Effector memory CD8-positive, alpha-beta T cell (primary cell): ENCODE results near the gene ERC1.

ENCODE experiments used
- ATAC-seq: fragments of 150-1000 bp; cut with Tn5 transposase; replicated peaks from 2 replicates; pipeline ENCODE4 v1.10.0; 2021; ENCODE audit warnings: mild to moderate bottlenecking, moderate library complexity
- DNase-seq, 3 experiments: peaks; one replicate each; pipeline ENCODE4 v3.0.0; 2021
- H3K27ac Mint-ChIP-seq, 2 donors: one replicate each; pipeline ENCODE4 v1.8.0; 2022; ENCODE audit warnings: mild to moderate bottlenecking in 2 of 2, mixed read lengths in 2 of 2, moderate library complexity in 2 of 2
- H3K27me3 Mint-ChIP-seq, 2 donors: one replicate each; pipeline ENCODE4 v1.8.0; 2022; ENCODE audit warnings: mixed read lengths in 2 of 2
- H3K36me3 Mint-ChIP-seq: one replicate; pipeline ENCODE4 v1.8.0; 2022; ENCODE audit warnings: mild to moderate bottlenecking, moderate library complexity, mixed read lengths; ENCODE audit not compliant: insufficient read depth
- H3K4me1 Mint-ChIP-seq, 2 donors: one replicate each; pipeline ENCODE4 v1.8.0; 2022; ENCODE audit warnings: low read depth in 2 of 2, mixed read lengths in 2 of 2
- H3K4me3 Mint-ChIP-seq, 2 donors: one replicate each; pipeline ENCODE4 v1.8.0; 2022; ENCODE audit warnings: mild to moderate bottlenecking in 2 of 2, mixed read lengths in 2 of 2, moderate library complexity in 2 of 2
- H3K9me3 Mint-ChIP-seq, 2 donors: one replicate each; pipeline ENCODE4 v1.8.0; 2022; ENCODE audit warnings: mixed read lengths in 2 of 2

ERC1 gene

GRCh38 chr12:1104088-1104800, 113.2 kb downstream of the ERC1 start:
- H3K36me3 Mint-ChIP-seq: no peaks in the 10 kb centered on the region
- no peak overlapping the region for H3K27ac Mint-ChIP-seq
- no peak overlapping the region for H3K4me3 Mint-ChIP-seq
- no peaks in the 10 kb centered on the region for H3K9me3 Mint-ChIP-seq
- no peaks in the 10 kb centered on the region for H3K27me3 Mint-ChIP-seq
- peaks cover 2 to 8% of the 10 kb centered on the region in 2 donors for H3K4me1 Mint-ChIP-seq
- DNase-seq (no peak), ATAC-seq (no peak)

GRCh38 chr12:1107669-1108068, 116.6 kb downstream of the ERC1 start:
- no peaks in the 10 kb centered on the region for H3K27me3 Mint-ChIP-seq
- no peaks in the 10 kb centered on the region for H3K9me3 Mint-ChIP-seq
- H3K4me3 Mint-ChIP-seq: no peak overlapping the region
- DNase-seq (no peak), ATAC-seq (no peak)
- H3K36me3 Mint-ChIP-seq: peaks cover 12% of the 10 kb centered on the region
- peaks cover 2 to 8% of the 10 kb centered on the region in 2 donors for H3K4me1 Mint-ChIP-seq
- no peak overlapping the region for H3K27ac Mint-ChIP-seq

- Mint-ChIP-seq H3K4me3 (no peak overlapping the region), H3K36me3 (peaks cover 12% of the 10 kb centered on the region), H3K9me3 (no peaks in the 10 kb centered on the region), H3K27me3 (no peaks in the 10 kb centered on the region), H3K4me1 (peaks cover 2 to 8% of the 10 kb centered on the region in 2 donors), H3K27ac (no peak overlapping the region)
- DNase-seq (no peak), ATAC-seq (no peak)
Observed at GRCh38 chr12:1108276-1108675, 117.3 kb downstream of the ERC1 start.

GRCh38 chr12:1115484-1116231, 124.6 kb downstream of the ERC1 start:
- H3K4me3 Mint-ChIP-seq: no peak overlapping the region
- ATAC-seq: no peak
- H3K27ac Mint-ChIP-seq: no peak overlapping the region

GRCh38 chr12:1117371-1117770, 126.3 kb downstream of the ERC1 start:
- ATAC-seq: no peak
- Mint-ChIP-seq H3K9me3 (no peaks in the 10 kb centered on the region), H3K4me3 (no peak overlapping the region), H3K4me1 (peaks cover 1% of the 10 kb centered on the region in 2 donors), H3K36me3 (no peaks in the 10 kb centered on the region), H3K27ac (no peak overlapping the region), H3K27me3 (no peaks in the 10 kb centered on the region)
- no peak for DNase-seq

More at GRCh38 chr12:1115484-1116231, 124.6 kb downstream of the ERC1 start:
- Mint-ChIP-seq H3K4me1 (no peaks in the 10 kb centered on the region), H3K9me3 (no peaks in the 10 kb centered on the region), H3K27me3 (no peaks in the 10 kb centered on the region), H3K36me3 (peaks cover 10% of the 10 kb centered on the region)
- no peak for DNase-seq

GRCh38 chr12:1117970-1118563, 127.0 kb downstream of the ERC1 start:
- no peak overlapping the region for H3K27ac Mint-ChIP-seq
- no peak overlapping the region for H3K4me3 Mint-ChIP-seq
- peak; percentile 65 for ATAC-seq
- peaks cover 8% of the 10 kb centered on the region in 2 donors for H3K4me1 Mint-ChIP-seq
- no peaks in the 10 kb centered on the region for H3K27me3 Mint-ChIP-seq
- H3K36me3 Mint-ChIP-seq: no peaks in the 10 kb centered on the region
- peak; percentile 64 to 68 (median 67) for DNase-seq
- no peaks in the 10 kb centered on the region for H3K9me3 Mint-ChIP-seq

- H3K27me3 Mint-ChIP-seq: no peaks in the 10 kb centered on the region
- peak; percentile 89 for ATAC-seq
- peak overlapping the region; percentile 11 to 61 for H3K27ac Mint-ChIP-seq
- peak; percentile 30 to 48 (median 33) for DNase-seq
- peaks cover 13 to 26% of the 10 kb centered on the region in 2 donors for H3K4me1 Mint-ChIP-seq
- H3K4me3 Mint-ChIP-seq: peak overlapping the region; percentile 6 to 41
- H3K36me3 Mint-ChIP-seq: no peaks in the 10 kb centered on the region
- no peaks in the 10 kb centered on the region for H3K9me3 Mint-ChIP-seq
Observed at GRCh38 chr12:1122786-1123185, 131.8 kb downstream of the ERC1 start.

- DNase-seq (no peak), ATAC-seq (peak; percentile 75)
- H3K4me3 Mint-ChIP-seq: peak overlapping the region; percentile 19 to 62
- no peaks in the 10 kb centered on the region for H3K27me3 Mint-ChIP-seq
- H3K9me3 Mint-ChIP-seq: no peaks in the 10 kb centered on the region
- H3K27ac Mint-ChIP-seq: peak overlapping the region in 1 of 2 donors; percentile 22
- H3K36me3 Mint-ChIP-seq: no peaks in the 10 kb centered on the region
- H3K4me1 Mint-ChIP-seq: peaks cover 20 to 37% of the 10 kb centered on the region in 2 donors
Observed at GRCh38 chr12:1126091-1126490, 135.1 kb downstream of the ERC1 start.

GRCh38 chr12:1127021-1127420, 136.0 kb downstream of the ERC1 start:
- no peaks in the 10 kb centered on the region for H3K9me3 Mint-ChIP-seq
- no peaks in the 10 kb centered on the region for H3K36me3 Mint-ChIP-seq
- peaks cover 20 to 41% of the 10 kb centered on the region in 2 donors for H3K4me1 Mint-ChIP-seq
- DNase-seq: no peak
- H3K27ac Mint-ChIP-seq: peak overlapping the region in 1 of 2 donors; percentile 16
- H3K4me3 Mint-ChIP-seq: peak overlapping the region in 1 of 2 donors; percentile 19
- no peak for ATAC-seq
- no peaks in the 10 kb centered on the region for H3K27me3 Mint-ChIP-seq

GRCh38 chr12:1130164-1130563, 139.1 kb downstream of the ERC1 start:
- DNase-seq (no peak), ATAC-seq (no peak)
- Mint-ChIP-seq H3K27me3 (no peaks in the 10 kb centered on the region), H3K36me3 (no peaks in the 10 kb centered on the region), H3K4me3 (no peak overlapping the region), H3K9me3 (no peaks in the 10 kb centered on the region), H3K4me1 (peaks cover 11 to 31% of the 10 kb centered on the region in 2 donors), H3K27ac (peak overlapping the region in 1 of 2 donors; percentile 18)

GRCh38 chr12:1130571-1130970, 139.5 kb downstream of the ERC1 start:
- Mint-ChIP-seq H3K4me1 (peaks cover 11 to 28% of the 10 kb centered on the region in 2 donors), H3K36me3 (no peaks in the 10 kb centered on the region), H3K4me3 (no peak overlapping the region), H3K27ac (peak overlapping the region in 1 of 2 donors; percentile 18), H3K27me3 (no peaks in the 10 kb centered on the region), H3K9me3 (no peaks in the 10 kb centered on the region)
- DNase-seq: no peak
- ATAC-seq: no peak

GRCh38 chr12:1131811-1132224, 140.8 kb downstream of the ERC1 start:
- ATAC-seq: no peak
- Mint-ChIP-seq H3K36me3 (no peaks in the 10 kb centered on the region), H3K4me1 (peaks cover 8 to 16% of the 10 kb centered on the region in 2 donors), H3K27me3 (no peaks in the 10 kb centered on the region), H3K27ac (no peak overlapping the region), H3K9me3 (no peaks in the 10 kb centered on the region), H3K4me3 (no peak overlapping the region)
- DNase-seq: no peak

GRCh38 chr12:1132311-1132710, 141.3 kb downstream of the ERC1 start:
- no peak for ATAC-seq
- H3K4me3 Mint-ChIP-seq: no peak overlapping the region
- no peak for DNase-seq
- no peak overlapping the region for H3K27ac Mint-ChIP-seq
- no peaks in the 10 kb centered on the region for H3K36me3 Mint-ChIP-seq
- no peaks in the 10 kb centered on the region for H3K27me3 Mint-ChIP-seq
- H3K4me1 Mint-ChIP-seq: peaks cover 8 to 15% of the 10 kb centered on the region in 2 donors
- no peaks in the 10 kb centered on the region for H3K9me3 Mint-ChIP-seq
